ENCODE data around the gene SBF2. TPM values are rescaled to one million over a fixed set of nuclear protein-coding genes. Genes with fewer than 3 reads are reported as not detected.

SBF2 gene
- total and polyA plus RNA-seq, 2 of the 13 experiments (the other 11 are each of a cell fraction or from before 2014, with no cell fraction given), result 24.0 to 45.8 TPM

GRCh38 chr11:10222399-10222798 lies 71.6 kb downstream of the SBF2 start:
- FAIRE-seq (no peak), ATAC-seq (no peak), DNase-seq (ENCODE audit: low spot score) (no peak)
- WGBS (ENCODE audit: low lambda C conversion rate), result 86% methylated on average over 3 of the region's 3 CpGs
- H3K27ac ChIP-seq (ENCODE audit: extremely low read length, insufficient read depth, low read length), result no peak overlapping the region
- POLR2A ChIA-PET, result no interaction called here
- BruUV-seq (replicated peaks), result no TSS peak
- H3K9ac ChIP-seq (ENCODE audit: insufficient read depth, low read depth, low read length), result no peak overlapping the region
- no peaks in the 10 kb centered on the region for H3K4me1 ChIP-seq (ENCODE audit: insufficient read depth, low read length)
- H4K20me1 ChIP-seq (ENCODE audit: insufficient read depth, low read length), result peaks cover 4% of the 10 kb centered on the region; the same call in 1 of the 2 replicates
- H3K4me2 ChIP-seq (ENCODE audit: low read depth, low read length), result no peak overlapping the region
- intact Hi-C loops (cut with micrococcal nuclease; ENCODE audit: unreplicated experiment), result no loop called here
- H3K9me3 ChIP-seq (ENCODE audit: low read length), result peaks cover 16% of the 10 kb centered on the region
- in situ Hi-C loops (cut with HindIII; ENCODE audit: extremely low pct_ligation_motif_present, low pct_unique_long_range_greater_than_20kb), result no loop called here
- peaks cover 4% of the 10 kb centered on the region for H3K79me2 ChIP-seq (ENCODE audit: insufficient read depth, low read length)
- H2AFZ ChIP-seq (ENCODE audit: low read length), result no peak overlapping the region
- CTCF ChIA-PET (ENCODE audit: low intra/inter-chr PET ratio, low total read pairs), result no interaction called here
- H3K36me3 ChIP-seq (replicated peaks in 1 of 2; ENCODE audit: control insufficient read depth in 1 of 2, insufficient read depth in 2 of 2, low read length in 2 of 2), result no peaks in the 10 kb centered on the region; a peak in 1 of 5 replicates
- TF ChIP-seq, protein P1, sequence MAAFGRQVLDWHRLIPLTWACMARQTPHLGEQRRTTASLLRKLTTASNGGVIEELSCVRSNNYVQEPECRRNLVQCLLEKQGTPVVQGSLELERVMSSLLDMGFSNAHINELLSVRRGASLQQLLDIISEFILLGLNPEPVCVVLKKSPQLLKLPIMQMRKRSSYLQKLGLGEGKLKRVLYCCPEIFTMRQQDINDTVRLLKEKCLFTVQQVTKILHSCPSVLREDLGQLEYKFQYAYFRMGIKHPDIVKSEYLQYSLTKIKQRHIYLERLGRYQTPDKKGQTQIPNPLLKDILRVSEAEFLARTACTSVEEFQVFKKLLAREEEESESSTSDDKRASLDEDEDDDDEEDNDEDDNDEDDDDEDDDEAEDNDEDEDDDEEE (CRISPR knock-in tag; IDR thresholded peaks at IDR 0.05), result no peak
- TF ChIP-seq ZNF256 (CRISPR knock-in tag; conservative IDR thresholded peaks at IDR 0.05) (no peak), TEAD2 (CRISPR knock-in tag; IDR thresholded peaks at IDR 0.05) (no peak), NR2C2 (CRISPR knock-in tag; IDR thresholded peaks at IDR 0.05; ENCODE audit: borderline replicate concordance) (no peak), MAZ (IDR thresholded peaks at IDR 0.05; ENCODE audit: borderline replicate concordance, low read depth, low read length) (no peak), MAZ (CRISPR knock-in tag; IDR thresholded peaks at IDR 0.05; ENCODE audit: low read depth) (no peak), KDM5B (CRISPR knock-in tag; IDR thresholded peaks at IDR 0.05; ENCODE audit: borderline replicate concordance) (no peak), IRF9 (CRISPR knock-in tag; IDR thresholded peaks at IDR 0.05; ENCODE audit: borderline replicate concordance) (no peak), GPN1 (CRISPR knock-in tag; IDR thresholded peaks at IDR 0.05; ENCODE audit: borderline replicate concordance) (no peak), BRD4 (CRISPR knock-in tag; IDR thresholded peaks at IDR 0.05) (no peak), ZNF607 (CRISPR knock-in tag; IDR thresholded peaks at IDR 0.05; ENCODE audit: borderline replicate concordance) (no peak)
- TF ChIP-seq, protein P2, sequence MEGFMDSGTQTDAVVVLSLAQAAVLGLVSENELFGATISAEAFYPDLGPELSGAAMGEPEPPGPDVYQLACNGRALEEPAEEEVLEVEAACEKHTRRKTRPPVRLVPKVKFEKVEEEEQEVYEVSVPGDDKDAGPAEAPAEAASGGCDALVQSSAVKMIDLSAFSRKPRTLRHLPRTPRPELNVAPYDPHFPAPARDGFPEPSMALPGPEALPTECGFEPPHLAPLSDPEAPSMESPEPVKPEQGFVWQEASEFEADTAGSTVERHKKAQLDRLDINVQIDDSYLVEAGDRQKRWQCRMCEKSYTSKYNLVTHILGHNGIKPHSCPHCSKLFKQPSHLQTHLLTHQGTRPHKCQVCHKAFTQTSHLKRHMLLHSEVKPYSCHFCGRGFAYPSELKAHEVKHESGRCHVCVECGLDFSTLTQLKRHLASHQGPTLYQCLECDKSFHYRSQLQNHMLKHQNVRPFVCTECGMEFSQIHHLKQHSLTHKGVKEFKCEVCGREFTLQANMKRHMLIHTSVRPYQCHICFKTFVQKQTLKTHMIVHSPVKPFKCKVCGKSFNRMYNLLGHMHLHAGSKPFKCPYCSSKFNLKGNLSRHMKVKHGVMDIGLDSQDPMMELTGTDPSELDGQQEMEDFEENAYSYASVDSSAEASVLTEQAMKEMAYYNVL (CRISPR knock-in tag; IDR thresholded peaks at IDR 0.05; ENCODE audit: borderline replicate concordance), result no peak
- H3K27me3 ChIP-seq (ENCODE audit: control insufficient read depth in 1 of 2, insufficient read depth in 2 of 2, low read length in 2 of 2), result no peaks in the 10 kb centered on the region
- no peak overlapping the region for H3K4me3 ChIP-seq (replicated peaks in 1 of 3; ENCODE audit: insufficient read depth in 1 of 3, low read depth in 2 of 3, low read length in 3 of 3)
